Stimulated activated CD4-positive, alpha-beta T cell treated with anti-CD3 and anti-CD28 coated beads, TNF-alpha, amount 100 ng/mL, for 48 hours (primary cell): ENCODE results near the gene COX6B2.

Experiments
- DNase-seq, 3 donors: peaks; one replicate each; pipeline ENCODE4 v3.0.0-alpha.2; 2020; ENCODE audit warnings: low read depth in 3 of 3

Gene COX6B2

DNA sequence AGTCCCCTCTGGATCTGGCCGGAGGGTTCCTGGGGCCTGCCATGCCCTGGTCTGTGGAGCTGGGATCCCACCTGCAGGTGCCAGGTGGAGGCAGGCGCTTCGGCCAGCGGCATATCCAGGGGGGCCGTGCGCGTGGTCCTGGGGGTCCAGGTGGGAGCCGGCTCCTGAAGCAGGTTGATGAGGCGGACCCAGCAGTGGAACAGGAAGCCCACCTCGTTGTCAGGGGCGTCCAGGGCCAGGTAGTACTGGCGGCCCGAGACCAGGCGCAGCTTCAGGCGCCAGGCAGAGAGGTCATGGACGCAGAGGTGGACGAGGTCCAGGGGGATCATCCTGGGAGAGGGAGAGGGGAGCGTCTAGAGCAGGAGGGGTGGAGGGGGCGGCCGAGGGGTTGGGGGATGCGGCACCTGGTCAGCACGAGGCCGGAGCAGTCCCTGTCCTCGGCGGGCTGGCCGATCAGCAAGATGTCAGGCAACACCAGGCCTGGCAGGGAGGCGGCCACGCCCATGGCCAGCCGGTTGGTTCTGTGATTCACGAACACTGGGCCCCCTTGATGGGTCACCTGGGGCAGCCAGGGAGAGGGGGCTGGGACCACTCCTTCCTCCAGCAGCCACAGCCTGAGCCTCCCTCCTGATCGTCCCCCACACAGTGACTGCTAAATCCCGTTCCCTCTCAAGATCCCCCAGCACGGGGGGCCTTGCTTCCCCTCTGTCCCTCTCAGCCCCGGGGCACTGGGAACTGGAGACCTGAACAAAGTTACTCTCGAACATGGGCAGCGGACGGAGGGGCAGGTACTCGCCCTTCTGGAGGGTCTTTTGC is 7.9 kb upstream of the COX6B2 start:
- no peak for DNase-seq

DNA sequence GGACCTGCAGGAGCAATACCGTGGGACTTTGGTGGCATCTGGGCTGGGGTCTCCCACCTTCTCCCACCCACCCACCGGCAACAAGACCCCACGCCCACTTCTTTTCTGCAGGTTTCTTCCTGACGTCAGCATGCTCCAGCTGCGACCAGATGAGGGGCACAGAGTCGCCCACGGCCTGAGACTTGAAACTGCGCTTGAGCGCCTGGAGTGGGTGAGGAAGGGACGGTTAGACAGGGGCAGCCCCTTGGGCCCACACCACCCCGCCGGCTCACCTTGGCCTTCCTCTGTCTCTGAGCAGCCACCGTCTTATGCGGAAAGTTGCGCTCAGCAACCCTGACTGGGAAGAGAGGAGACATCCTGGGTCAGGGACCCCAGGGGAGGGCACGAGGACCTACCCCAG is 6.4 kb upstream of the COX6B2 start:
- no peak for DNase-seq

GRCh38 chr19:55358943-55359908 is 4.7 kb upstream of the COX6B2 start:
- DNase-seq: no peak

DNA sequence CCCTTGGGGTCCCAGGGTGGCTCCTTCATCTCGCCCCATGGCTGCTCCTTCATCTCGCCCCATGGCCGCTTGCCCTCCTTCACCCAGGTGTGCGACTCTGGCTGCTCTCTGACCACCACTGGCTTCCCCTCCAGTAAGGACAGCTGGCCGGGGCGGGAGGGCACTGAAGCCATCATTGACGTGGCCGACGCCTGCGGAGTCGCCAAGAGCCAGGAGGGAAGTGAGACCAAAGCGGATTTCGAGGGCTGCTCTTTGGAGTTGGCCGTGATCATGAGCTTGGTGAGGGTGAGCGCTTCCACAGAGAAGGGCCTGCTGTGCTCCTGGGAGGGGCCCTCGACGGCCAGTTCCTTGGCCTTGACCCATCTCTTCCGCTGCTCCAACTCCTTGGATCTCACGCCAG is 4.0 kb upstream of the COX6B2 start:
- no peak for DNase-seq

DNA sequence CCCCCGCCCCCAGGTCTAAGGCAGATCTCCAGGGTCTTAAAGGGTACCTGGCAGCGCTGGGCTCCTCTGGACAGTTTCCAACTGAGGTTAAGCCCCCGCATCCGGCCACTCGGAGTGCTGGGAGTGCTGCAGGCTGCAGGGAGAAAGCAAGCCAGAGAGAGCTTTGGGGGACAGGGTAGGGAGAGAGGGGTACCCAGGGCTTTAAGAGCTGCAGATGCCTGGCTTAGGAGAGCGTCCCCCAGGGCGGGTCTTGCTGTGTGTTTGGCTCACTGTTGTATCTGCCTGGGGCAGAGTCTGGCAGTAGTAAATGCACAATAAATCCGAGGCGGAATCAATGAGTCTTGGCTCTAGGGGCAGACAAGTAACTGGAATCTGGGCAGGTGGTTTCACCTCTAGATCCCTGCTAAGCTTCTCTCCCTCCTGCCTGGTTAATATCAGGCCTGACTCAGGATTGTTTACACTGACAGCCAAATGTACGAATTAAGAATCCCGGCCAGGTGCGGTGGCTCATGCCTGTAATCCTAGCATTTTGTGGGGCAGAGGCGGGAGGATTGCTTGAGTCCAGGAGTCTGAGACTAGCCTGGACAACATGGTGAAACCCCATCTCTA is 798 bp upstream of the COX6B2 start:
- DNase-seq: no peak

DNA sequence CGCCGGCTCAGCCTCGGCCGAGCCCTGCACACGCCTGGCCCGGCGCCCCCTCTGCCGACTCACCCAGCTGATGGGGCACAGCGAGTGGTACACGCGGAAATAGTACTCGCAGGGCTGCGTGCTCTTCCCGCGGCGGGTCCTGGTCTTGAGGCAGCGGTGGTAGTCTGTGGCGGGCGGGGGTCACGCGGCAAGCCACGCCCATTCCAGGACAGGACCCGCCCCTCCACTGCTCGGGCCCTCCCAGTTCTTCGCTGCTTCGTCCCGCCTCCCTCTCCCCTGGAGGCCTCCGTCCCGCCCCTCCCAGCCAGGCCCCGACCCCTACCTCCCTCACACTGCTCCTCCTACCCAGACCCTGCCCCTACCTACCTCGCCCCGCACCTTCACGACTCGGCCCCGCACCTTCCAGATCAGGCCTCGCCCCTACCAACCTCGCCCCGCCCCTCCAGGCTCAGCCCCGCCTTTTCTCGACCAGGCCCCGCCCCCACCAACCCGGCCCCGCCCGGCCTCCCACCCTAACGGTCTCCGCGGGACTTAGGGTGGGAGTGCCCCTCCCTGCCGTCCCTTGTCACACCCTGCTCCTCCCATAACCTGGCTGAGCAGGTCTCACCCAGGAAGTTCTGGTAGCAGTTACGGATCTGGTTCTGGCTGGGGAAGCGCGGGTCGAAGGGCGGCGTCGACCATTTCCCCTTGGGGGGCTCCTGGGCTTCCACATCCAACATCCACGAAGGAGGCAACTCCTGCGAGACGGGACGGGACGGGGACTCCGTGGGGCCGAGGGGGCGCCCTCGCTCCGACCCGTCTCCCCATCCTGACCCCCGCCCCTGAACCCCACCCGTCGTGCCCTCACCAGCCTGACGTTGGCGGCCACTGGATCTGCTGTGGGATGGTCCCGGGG is 469 bp downstream of the COX6B2 start:
- peak in 2 of 3 donors; percentile 47 to 51 for DNase-seq

DNA sequence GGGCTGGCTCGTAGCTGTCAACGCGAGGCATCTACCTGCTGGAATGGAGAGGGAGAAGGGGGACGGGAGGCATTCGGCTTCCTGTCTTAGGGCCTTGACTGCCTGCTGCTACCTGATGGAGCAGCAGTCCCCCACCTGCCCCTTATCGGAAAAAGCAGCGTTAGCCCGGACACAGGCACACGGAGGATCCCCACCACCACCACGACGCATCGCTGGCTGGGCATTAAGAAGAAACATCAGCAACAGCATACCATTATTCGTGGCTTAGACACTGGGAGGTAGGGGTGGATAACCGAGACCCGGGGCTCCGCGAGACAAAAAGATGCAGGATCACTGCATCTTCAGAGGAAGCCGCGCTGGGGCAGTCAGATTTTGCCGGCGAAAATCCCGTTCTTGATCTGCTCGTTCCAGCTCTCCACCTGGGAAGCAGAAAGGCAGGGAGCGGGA is 1.1 kb downstream of the COX6B2 start:
- DNase-seq: no peak

- no peak for DNase-seq
Observed at GRCh38 chr19:55352549-55353145, 1.9 kb downstream of the COX6B2 start.

DNA sequence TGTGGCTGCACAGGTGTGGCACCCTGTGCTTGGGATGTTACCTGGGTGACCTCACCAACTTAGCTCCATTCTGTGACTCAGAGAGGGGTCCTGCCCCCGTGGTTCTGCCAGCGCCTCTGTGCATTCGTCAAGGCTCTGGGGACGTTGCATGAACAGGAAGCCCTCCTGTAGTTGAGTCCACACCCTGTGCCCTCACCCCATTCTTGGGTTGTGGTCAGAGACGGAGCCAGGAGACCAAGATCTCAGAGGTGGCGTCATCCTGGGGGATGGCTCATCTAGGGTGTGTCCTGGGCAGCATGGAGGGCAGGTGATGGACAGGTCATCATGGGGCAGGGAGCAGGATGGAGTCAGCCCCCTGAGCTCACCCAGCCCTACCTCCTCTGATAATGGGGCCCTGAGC is 2.5 kb downstream of the COX6B2 start:
- DNase-seq: no peak

DNA sequence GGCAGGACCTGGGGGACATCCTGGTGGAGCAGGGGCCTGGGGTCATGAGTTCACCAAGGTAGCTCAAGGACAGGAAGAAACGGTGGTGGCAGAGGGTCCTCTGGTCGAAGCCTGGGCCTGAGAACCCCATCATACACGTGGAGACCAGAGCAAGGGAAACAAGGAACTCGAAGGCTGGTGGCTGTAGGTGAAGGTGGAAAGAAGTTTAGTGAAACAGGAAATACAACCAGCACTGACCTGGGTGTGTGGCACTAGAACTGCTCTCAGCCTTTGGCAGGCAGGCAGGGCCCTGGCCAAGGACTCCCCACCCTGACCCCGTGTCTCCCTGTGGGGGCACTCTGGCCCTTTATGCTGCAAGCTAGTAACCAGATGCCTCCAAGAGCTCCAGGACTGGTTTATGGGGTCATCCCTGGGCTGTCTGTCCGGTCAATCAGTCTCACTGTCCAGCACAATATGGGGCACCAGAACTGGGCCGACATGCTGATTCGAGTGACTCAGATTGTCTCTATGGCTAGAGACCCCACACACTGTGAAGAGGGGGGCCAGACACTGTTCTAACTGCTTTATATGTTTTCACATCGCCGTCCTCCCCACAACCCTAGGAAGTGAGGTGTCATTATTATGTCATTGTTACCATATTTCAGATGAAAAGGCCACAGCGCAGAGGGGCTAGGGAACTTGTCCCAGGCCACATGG is 3.8 kb downstream of the COX6B2 start:
- DNase-seq: no peak

DNA sequence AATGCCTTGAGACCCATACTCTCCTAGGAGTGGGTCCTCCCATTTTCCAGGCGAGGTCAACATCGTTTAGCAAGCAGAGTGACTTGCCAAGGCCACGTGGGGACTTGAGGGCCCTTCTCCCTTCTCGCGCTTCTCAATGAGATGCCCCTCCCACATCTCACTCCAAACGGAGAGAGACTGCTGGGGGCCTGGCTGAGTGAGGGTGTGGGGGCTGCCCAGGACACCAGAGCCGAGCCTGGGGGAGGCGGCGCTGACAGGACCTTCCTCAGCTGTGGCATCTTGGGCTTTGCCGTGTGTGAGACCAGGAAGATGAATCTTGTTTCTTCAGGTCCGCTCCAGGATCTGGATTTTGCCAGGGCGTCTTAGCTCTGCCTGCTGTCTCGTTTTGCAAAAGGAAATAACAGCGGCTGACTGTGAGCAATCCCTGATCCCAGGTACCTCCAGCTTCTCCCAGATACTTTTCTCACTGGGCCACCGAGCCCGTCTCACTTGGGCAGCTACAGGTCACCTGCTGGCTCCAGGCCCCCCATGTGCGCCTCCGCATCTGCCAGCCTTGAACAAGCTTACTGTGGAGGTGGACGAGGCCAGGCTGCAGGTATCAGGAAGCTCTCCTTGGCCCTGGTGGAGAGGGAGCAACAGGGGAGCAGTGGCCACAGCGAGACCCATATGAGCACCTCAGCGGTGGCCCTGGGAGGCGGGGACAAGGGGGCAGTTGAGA is 6.0 kb downstream of the COX6B2 start:
- no peak for DNase-seq

DNA sequence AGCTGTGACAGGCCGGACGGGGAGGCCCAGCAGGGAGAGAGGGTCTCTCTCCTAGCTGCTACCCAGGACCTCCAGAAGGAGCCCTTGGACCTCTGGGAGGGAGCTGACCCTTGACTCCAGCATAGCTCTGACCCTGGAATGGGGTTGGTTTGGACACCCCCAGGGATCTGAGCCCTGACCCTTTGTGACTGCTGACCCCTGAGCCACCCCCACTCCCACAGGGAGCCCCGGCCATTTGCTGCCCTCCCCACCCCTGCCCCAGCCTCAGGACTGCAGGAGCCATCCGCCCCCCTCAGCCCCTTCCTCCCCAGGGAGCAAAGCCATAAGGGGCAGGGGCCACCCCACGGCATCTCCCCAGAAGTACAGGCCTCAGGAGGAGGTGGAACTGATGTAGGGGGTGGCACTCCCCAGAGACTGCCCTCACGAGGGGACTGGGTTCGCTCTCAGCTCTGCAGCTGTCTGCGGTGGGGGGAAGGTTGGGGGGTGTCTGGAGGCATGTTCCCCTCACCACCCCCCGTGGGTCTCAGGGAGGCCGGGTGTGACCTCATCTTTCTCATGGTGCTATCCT is 7.0 kb downstream of the COX6B2 start:
- no peak for DNase-seq

DNA sequence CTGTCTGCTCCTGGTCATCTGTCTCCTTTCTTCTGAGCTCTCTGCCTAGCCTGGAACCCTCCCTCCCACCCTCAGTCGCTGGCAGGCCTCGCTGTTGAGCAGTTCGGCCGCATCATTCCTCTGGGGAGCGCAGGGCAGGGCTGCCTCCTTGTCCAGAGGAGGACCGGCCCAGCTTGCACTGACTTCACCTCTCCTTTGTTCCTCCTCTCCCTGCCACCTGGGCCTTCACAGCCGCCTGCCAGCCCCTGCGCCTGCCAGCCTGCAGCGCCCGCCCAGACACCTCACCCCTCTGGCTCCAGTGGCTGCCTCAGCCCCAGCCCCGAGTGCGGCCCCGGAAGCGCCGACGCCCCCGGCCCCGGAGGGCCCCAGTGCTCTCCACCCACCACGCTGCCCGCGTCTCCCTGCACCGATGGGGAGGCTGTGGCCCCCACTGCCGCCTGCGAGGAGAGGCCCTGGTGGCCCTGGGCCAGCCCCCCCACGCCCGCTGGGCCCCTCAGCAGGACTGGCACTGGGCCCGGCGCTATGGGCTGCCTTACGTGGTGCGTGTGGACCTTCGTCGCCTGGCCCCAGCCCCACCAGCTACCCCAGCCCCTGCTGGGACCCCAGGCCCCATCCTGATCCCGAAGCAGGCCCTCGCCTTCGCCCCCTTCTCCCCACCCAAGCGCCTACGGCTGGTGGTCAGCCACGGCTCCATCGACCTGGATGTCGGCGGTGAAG is 7.6 kb downstream of the COX6B2 start:
- DNase-seq: no peak

DNA sequence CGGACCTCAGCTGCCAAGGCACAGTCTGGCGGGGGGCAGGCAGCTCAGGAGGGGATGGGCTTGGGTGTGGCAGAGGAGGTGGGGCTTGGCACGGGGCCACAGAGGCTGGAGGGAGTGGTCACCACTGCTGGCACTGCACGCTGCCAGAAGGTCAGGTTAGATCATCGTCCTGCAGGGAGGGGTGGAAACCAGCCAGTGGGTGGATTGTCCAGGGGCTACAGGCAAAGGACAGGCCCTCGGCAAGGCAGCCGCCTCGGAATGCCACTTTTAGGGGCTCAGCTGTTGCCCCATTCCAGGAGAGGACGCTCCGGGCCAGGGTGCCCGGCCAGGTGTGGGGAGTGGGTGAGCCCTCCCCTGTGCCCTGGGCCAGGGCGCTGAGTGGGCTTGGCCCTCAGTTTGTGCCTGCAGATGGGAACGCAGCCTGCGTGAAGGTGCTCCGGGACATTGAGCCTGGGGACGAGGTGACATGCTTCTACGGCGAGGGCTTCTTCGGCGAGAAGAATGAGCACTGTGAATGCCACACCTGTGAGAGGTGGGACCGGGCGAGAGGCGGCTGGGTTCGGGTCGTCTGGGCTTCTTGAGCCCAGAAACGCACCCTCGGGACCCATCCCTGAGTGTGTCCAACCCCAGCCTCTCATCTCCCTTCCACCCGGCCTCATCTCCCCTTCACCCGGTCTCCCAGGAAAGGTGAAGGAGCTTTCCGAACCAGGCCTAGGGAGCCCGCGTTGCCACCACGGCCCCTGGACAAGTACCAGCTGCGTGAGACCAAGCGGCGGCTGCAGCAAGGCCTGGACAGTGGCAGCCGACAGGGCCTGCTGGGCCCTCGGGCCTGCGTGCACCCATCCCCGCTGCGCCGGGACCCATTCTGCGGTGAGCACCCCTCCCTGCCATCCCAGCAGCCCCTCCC is 8.4 kb downstream of the COX6B2 start:
- DNase-seq: no peak

- DNase-seq: no peak
Observed at GRCh38 chr19:55345101-55345817, 9.3 kb downstream of the COX6B2 start.

DNA sequence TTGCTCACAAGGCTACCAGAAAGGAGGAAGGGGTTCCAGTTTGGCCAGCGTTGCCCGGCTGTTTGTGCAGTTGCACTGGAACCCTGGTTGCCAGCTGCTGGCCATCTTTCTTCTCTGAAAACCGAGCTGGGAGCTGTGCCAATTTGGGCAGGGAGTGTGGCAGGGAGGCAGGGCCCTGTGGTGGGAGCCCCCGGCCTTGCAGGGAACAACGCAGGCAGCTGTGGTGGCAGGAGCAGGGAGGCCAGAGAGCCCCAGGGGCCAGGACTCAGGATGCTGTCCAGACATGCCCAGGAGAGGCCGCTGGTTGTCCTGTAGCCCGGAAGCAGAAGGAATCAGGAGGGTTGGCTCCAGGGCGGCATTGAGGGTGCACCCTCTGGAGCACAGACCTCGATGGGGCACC is 10.1 kb downstream of the COX6B2 start:
- no peak for DNase-seq
